Keratinocyte (primary cell): Measurements from ENCODE around the gene PAK3. TPM values are rescaled to one million over a fixed set of nuclear protein-coding genes. Genes with fewer than 3 reads are reported as not detected.
A peak's percentile ranks its signal among the peaks of the same experiment; 100 is the strongest.

ENCODE experiments used
- DNase-seq: peaks from one replicate; pipeline ENCODE4 v3.0.0-alpha.2; 2011; ENCODE audit warnings: low read depth, missing footprints, low spot score
- FAIRE-seq: peaks from 2 replicates; lab custom pipeline; 2011; peaks lifted over from hg19 to GRCh38; lab: Jason Lieb, UNC
- H2AFZ ChIP-seq: 2 replicates; pipeline ENCODE4 v1.6.0; 2012; ENCODE audit warnings: low read length, control low read depth, inconsistent platforms; ENCODE audit not compliant: control insufficient read depth
- H3K27ac ChIP-seq: 2 replicates; pipeline ENCODE4 v1.5.1; 2011; ENCODE audit warnings: low read length; ENCODE audit not compliant: control insufficient read depth, insufficient read depth
- H3K27me3 ChIP-seq: 3 replicates; pipeline ENCODE4 v1.6.0; 2011; ENCODE audit warnings: low read length; ENCODE audit not compliant: control insufficient read depth, insufficient read depth; ENCODE audit errors: extremely low read depth
- H3K36me3 ChIP-seq, 2 experiments: 2 replicates in 1 of 2; 3 replicates in 1 of 2; pipeline ENCODE4 v1.5.1; 2011; ENCODE audit warnings: low read length in 2 of 2, mild to moderate bottlenecking in 1 of 2; ENCODE audit not compliant: control insufficient read depth in 2 of 2, insufficient read depth in 2 of 2; ENCODE audit errors: extremely low read depth in 1 of 2
- H3K4me1 ChIP-seq: 3 replicates; pipeline ENCODE4 v1.5.1; 2011; ENCODE audit warnings: low read length; ENCODE audit not compliant: control insufficient read depth, insufficient read depth; ENCODE audit errors: extremely low read depth
- H3K4me2 ChIP-seq: 3 replicates; pipeline ENCODE4 v1.6.0; 2011; ENCODE audit warnings: low read depth, low read length; ENCODE audit not compliant: control insufficient read depth, insufficient read depth; ENCODE audit errors: extremely low read depth
- H3K4me3 ChIP-seq, 3 experiments: fragments of 200-600 bp in 1 of 3; sonication (generic) in 1 of 3; 2 replicates in 2 of 3; 3 replicates in 1 of 3; pipeline ENCODE4 v1.5.1; 2011 to 2016; ENCODE audit warnings: low read length in 3 of 3, mild to moderate bottlenecking in 3 of 3, control low read depth in 2 of 3, inconsistent platforms in 1 of 3, low read depth in 1 of 3, mixed read lengths in 1 of 3, mixed run types in 1 of 3, moderate library complexity in 1 of 3; ENCODE audit not compliant: control insufficient read depth in 2 of 3, insufficient read depth in 2 of 3; ENCODE audit errors: extremely low read depth in 1 of 3
- H3K79me2 ChIP-seq: 2 replicates; pipeline ENCODE4 v1.6.0; 2012; ENCODE audit warnings: low read length; ENCODE audit not compliant: control insufficient read depth, insufficient read depth
- H3K9ac ChIP-seq: 3 replicates; pipeline ENCODE4 v1.6.0; 2011; ENCODE audit warnings: low read length; ENCODE audit not compliant: control insufficient read depth, insufficient read depth; ENCODE audit errors: extremely low read depth
- H3K9me1 ChIP-seq: 3 replicates; pipeline ENCODE4 v1.6.0; 2011; ENCODE audit warnings: low read length; ENCODE audit not compliant: control insufficient read depth, insufficient read depth; ENCODE audit errors: extremely low read depth
- H3K9me3 ChIP-seq: 2 replicates; pipeline ENCODE4 v1.5.1; 2012; ENCODE audit warnings: low read depth, low read length; ENCODE audit not compliant: control insufficient read depth
- H4K20me1 ChIP-seq: 3 replicates; pipeline ENCODE4 v1.6.0; 2011; ENCODE audit warnings: low read length; ENCODE audit not compliant: control insufficient read depth, insufficient read depth; ENCODE audit errors: extremely low read depth
- EZH2 ChIP-seq: IDR thresholded peaks from one replicate; pipeline ENCODE4 v1.6.1; 2012; ENCODE audit warnings: inconsistent platforms, mild to moderate bottlenecking, low read length, moderate library complexity
- dilution Hi-C: fragments of 300-500 bp; cut with MboI; formaldehyde crosslinking; loops from one replicate; pipeline ENCODE4 v1.7.0; 2020; ENCODE audit warnings: low sequenced_read_pairs; ENCODE audit not compliant: extremely low pct_ligation_motif_present
- polyA minus RNA-seq, 3 experiments: library from RNA; depleted of rRNA, polyadenylated mRNA; stranded (reverse); fragments of >200 nt; gene quantifications; 1 replicate in 1 of 3; 2 replicates in 1 of 3; 3 replicates in 1 of 3; pipeline ENCODE4 v1.2.3, GENCODE V29; 2011
- polyA plus RNA-seq, 5 experiments: library from polyadenylated mRNA; depleted of rRNA in 3 of 5; stranded (reverse) in 3 of 5; stranded (forward) in 1 of 5; unstranded in 1 of 5; fragments of >200 nt; gene quantifications; 1 replicate in 1 of 5; 2 replicates in 3 of 5; 3 replicates in 1 of 5; pipeline versions ENCODE4 v1.2.1 to v1.2.3, GENCODE V29; 2011 to 2012; ENCODE audit warnings: missing spikeins in 2 of 5, low read depth in 1 of 5, low replicate concordance in 1 of 5
- TF ChIP-seq, protein P1 (sequence below), 3 experiments: IDR thresholded peaks in 1 of 3; conservative IDR thresholded peaks in 1 of 3; optimal IDR thresholded peaks in 1 of 3; 2 replicates in 2 of 3; 3 replicates in 1 of 3; pipeline versions ENCODE3 to v1.5.1; 2011; ENCODE audit warnings: low read length in 3 of 3, mild to moderate bottlenecking in 3 of 3, moderate library complexity in 2 of 3, control low read depth in 1 of 3, inconsistent platforms in 1 of 3; ENCODE audit not compliant: insufficient read depth in 2 of 3; ENCODE audit errors: extremely low read depth in 1 of 3

PAK3 gene
- polyA plus RNA-seq = 0.27 to 0.37 TPM (median 0.34 TPM) in 3 replicates
- not detected for polyA plus RNA-seq (2011; ENCODE audit: low read depth)
- 0.05 and 0.18 TPM in 2 replicates for polyA plus RNA-seq (2011; cell fraction: cytosol; rRNA removed)
- 0.43 and 0.60 TPM in 2 replicates for polyA plus RNA-seq (2011; cell fraction: nucleus; rRNA removed)
- polyA plus RNA-seq (2012; ENCODE audit: low replicate concordance) = 0.17 TPM in 1 of 2 replicates, not detected in the other
- polyA minus RNA-seq = 0.26 to 0.74 TPM in 2 of 3 replicates, not detected in the other
- not detected for polyA minus RNA-seq (2011; cell fraction: cytosol; rRNA and poly(A)+ RNA removed)
- polyA minus RNA-seq (2011; cell fraction: nucleus; rRNA and poly(A)+ RNA removed) = 0.53 and 1.3 TPM in 2 replicates

DNA sequence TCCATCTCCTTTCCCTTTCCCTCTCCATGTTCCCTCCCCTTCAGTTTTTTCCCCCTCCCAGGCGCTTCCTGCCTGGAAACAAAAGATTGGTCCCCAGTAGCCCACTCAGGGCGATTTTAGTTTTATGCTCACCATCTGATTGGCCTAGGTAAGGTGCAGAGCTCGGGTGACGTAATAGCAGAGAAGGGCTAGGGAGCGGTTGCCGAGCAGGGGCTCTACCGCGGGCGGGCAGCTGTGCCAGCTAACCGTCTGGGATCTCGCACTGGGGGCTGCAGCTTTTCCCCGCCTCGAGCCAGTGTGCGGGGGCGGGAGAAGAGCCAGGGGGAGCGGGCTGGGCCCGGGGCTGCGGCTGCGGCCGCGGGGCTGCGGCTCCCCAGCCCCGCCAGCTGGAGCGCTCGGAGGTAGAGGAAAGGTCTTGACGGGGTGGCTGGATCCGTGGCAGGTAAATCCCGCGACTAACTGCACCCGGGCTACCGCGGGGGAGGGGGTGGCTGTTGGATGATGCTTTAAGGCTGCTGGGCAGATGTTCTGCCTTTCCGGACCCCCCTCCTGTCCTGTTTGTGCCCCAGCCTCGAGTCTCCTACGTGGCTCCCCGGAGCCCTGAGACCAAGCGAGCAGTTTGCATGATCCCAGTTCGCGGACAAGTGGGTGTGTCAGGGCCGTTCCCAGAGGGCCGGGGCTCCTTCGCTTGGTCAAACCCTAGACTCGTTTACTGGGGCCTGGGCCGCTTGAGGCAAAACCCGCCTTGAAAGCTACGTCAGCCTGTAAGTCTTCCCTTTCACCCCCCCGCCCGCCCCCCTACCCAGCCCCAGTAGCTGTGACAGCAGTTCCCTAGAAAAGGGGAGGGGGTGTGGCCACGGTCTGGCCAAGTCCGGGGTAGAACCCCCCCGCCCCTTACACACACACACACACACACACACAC is at the start of gene PAK3:
PAK3 (plus strand) TSS at position 218 of the 922 bp plus-strand sequence. CDS start 26,913 bp downstream, outside the sequence.
- dilution Hi-C loops = no loop called here
- Histone ChIP-seq H2AFZ (peak within 1 kb of the TSS; percentile 15), H3K4me3 (peak within 1 kb of the TSS; percentile 7 to 55 (median 42)), H3K79me2 (no peaks in the 10 kb centered on the region), H3K27ac (no peak within 1 kb of the TSS), H3K27me3 (peaks cover 4% of the 10 kb centered on the region), H4K20me1 (no peaks in the 10 kb centered on the region), H3K4me2 (peak within 1 kb of the TSS; percentile 71), H3K9me1 (no peaks in the 10 kb centered on the region), H3K9ac (no peak within 1 kb of the TSS), H3K9me3 (no peaks in the 10 kb centered on the region), H3K36me3 (no peaks in the 10 kb centered on the region), H3K4me1 (no peaks in the 10 kb centered on the region)
- DNase-seq = no peak
- TF ChIP-seq EZH2 = no peak
- TF ChIP-seq, protein P1, sequence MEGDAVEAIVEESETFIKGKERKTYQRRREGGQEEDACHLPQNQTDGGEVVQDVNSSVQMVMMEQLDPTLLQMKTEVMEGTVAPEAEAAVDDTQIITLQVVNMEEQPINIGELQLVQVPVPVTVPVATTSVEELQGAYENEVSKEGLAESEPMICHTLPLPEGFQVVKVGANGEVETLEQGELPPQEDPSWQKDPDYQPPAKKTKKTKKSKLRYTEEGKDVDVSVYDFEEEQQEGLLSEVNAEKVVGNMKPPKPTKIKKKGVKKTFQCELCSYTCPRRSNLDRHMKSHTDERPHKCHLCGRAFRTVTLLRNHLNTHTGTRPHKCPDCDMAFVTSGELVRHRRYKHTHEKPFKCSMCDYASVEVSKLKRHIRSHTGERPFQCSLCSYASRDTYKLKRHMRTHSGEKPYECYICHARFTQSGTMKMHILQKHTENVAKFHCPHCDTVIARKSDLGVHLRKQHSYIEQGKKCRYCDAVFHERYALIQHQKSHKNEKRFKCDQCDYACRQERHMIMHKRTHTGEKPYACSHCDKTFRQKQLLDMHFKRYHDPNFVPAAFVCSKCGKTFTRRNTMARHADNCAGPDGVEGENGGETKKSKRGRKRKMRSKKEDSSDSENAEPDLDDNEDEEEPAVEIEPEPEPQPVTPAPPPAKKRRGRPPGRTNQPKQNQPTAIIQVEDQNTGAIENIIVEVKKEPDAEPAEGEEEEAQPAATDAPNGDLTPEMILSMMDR (optimal IDR thresholded peaks at IDR 0.05 in 1 of 3, IDR thresholded peaks at IDR 0.05 in 1 of 3, conservative IDR thresholded peaks at IDR 0.05 in 1 of 3; ENCODE audit: extremely low read depth in 1 of 3, insufficient read depth in 2 of 3, low read length in 3 of 3) = no peak
- no peak for FAIRE-seq

DNA sequence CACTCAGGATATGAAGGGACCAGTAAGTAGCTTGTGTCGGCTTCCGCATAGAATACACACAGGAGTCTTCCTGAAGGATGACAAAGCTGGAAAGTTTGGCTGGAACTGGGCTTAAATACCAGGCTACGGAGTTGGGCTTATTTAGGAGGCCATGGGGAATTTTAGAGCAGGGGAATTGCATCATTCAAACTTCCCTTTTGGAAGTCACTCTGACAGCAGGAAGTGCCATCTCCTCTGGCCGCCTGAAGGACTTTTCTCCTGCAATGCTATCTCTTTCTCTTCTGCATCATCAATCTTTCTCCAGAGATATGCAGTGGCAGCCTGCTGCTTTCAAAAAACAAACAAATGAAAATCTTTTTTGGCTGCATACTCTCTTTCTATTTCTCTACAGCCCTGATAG is 48.4 kb upstream of the PAK3 start:
- no peaks in the 10 kb centered on the region for H4K20me1 ChIP-seq
- dilution Hi-C loops = no loop called here
- no peak overlapping the region for H2AFZ ChIP-seq
- H3K36me3 ChIP-seq = no peaks in the 10 kb centered on the region
- DNase-seq = no peak
- H3K4me3 ChIP-seq = no peak overlapping the region
- no peak for FAIRE-seq
- no peaks in the 10 kb centered on the region for H3K9me3 ChIP-seq
- no peak overlapping the region for H3K4me2 ChIP-seq
- no peak overlapping the region for H3K9ac ChIP-seq
- no peak overlapping the region for H3K27ac ChIP-seq
- H3K4me1 ChIP-seq = no peaks in the 10 kb centered on the region
- H3K79me2 ChIP-seq = no peaks in the 10 kb centered on the region
- peaks cover 4% of the 10 kb centered on the region for H3K27me3 ChIP-seq
- TF ChIP-seq, protein P1 (optimal IDR thresholded peaks at IDR 0.05 in 1 of 3, IDR thresholded peaks at IDR 0.05 in 1 of 3, conservative IDR thresholded peaks at IDR 0.05 in 1 of 3; ENCODE audit: extremely low read depth in 1 of 3, insufficient read depth in 2 of 3, low read length in 3 of 3) = no peak
- TF ChIP-seq EZH2 = no peak
- H3K9me1 ChIP-seq = no peaks in the 10 kb centered on the region
